Stimulated activated CD4-positive, alpha-beta T cell treated with anti-CD3 and anti-CD28 coated beads, Interleukin-4, amount 100 ng/mL, for 24 hours (primary cell): ENCODE measurements around the gene SIGLEC9.
"Not testable (repeated sequence)": the region's sequence is repeated elsewhere in the genome, so short reads cannot be mapped to it uniquely, and the experiment has no call there.

Experiments used
- DNase-seq: peaks from one replicate; pipeline ENCODE4 v3.0.0-alpha.2; 2020

Gene SIGLEC9

DNA sequence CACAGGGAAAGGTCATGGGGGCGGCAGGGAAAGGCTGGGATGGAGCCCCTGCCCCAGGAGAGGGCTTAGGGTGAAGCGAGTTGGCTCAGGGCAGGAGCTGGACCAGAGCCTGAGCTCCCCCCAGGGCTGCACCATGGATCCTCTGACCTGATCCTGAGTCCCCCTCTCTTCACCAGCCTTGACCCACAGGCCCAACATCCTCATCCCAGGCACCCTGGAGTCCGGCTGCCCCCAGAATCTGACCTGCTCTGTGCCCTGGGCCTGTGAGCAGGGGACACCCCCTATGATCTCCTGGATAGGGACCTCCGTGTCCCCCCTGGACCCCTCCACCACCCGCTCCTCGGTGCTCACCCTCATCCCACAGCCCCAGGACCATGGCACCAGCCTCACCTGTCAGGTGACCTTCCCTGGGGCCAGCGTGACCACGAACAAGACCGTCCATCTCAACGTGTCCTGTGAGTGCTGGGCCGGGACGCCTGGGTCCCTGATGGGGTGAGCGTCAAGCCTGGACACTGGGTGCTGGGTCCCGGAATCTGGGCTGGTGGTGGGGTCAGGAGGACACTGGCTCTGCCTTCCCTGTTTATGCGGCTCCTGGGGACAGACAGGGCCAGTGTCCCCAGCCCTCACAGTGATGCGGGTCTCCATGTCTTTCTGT is 842 bp downstream of the SIGLEC9 start:
- no peak for DNase-seq

DNA sequence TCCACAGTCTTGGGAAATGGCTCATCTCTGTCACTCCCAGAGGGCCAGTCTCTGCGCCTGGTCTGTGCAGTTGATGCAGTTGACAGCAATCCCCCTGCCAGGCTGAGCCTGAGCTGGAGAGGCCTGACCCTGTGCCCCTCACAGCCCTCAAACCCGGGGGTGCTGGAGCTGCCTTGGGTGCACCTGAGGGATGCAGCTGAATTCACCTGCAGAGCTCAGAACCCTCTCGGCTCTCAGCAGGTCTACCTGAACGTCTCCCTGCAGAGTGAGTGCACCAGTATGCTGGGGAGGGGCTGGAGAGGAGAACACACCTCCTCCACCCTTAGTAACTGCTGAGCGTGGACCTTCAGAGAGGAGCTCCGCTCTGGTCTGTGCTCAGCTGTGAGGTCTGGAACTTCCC is 2.3 kb downstream of the SIGLEC9 start:
- no peak for DNase-seq

DNA sequence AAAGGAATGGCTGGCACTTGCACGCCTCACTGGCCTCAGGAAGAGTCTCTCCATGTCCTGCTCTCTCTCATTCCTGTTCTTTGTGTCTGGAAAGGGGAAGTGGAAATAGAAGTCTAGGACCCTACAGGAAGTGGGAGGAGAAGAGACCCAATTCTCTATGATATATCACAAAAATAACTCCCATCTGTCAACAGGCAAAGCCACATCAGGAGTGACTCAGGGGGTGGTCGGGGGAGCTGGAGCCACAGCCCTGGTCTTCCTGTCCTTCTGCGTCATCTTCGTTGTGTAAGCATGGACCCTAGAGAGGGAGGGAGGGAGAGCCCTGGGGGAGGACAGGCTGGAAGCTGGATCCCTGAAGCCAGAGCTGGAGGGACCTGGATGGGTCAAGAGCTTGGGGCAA is 3.0 kb downstream of the SIGLEC9 start:
- no peak for DNase-seq

DNA sequence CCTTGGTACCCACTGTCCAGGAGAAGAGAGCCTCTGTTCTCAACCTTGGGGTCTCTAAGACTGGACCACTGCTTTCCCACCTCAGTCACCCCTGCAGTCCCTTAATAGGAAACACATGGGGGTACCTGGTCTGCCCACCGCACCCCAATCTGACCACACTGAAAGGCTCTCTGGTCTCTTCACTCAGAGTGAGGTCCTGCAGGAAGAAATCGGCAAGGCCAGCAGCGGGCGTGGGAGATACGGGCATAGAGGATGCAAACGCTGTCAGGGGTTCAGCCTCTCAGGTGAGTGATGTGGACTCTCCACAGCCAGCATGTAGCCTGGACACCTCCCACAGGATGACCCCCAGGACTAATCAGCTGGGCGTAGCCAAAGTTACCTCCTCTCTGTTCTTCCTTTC is 3.5 kb downstream of the SIGLEC9 start:
- no peak for DNase-seq

DNA sequence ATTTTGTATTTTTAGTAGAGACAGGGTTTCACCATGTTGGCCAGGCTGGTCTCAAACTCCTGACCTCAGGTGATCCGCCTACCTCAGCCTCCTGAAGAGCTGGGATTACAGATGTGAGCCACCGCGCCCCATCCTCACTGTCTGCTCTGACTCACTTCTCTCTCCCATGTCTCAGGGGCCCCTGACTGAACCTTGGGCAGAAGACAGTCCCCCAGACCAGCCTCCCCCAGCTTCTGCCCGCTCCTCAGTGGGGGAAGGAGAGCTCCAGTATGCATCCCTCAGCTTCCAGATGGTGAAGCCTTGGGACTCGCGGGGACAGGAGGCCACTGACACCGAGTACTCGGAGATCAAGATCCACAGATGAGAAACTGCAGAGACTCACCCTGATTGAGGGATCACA is 5.0 kb downstream of the SIGLEC9 start:
- DNase-seq, result no peak

DNA sequence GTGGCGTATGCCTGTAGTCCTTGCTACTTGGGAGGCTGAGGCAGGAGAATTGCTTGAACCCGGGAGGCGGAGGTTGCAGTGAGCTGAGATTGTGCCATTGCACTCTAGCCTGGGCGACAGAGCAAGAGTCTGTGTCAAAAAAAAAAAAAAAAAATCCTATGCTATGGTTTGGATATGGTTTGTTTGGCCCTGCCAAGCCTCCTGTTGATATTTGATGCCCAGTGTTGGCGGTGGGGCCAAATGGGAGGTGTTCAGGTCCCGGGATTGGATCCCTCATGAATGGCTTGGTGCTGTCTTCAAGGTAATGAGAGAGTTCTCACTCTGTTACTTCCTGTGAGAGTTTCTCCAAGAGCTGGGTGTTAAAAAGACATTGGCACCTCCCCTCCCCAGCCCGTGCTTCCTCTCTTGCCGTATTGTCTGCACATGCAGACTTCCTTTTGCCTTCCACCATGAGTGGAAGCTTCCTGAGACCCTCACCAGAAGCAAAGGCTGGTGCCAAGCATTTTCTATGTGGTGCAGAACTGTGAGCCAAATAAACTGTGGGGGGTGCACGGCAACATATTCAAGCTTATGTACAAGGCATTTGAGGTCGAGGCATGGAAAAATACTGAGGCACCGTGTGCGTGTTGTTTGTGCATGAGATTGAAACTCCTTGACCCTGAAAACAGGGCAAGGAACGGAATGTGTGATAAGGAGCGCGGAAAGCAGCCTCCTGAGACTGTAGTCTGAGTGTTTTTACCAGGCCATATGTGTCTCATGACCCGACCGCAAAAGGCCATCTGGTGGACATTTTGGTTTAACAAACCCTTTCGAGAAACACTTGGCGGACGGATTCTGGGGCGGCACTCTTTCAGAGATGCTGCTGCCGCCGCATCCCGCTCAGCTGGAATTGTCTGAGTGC is 7.3 kb downstream of the SIGLEC9 start:
- DNase-seq, result no peak

DNA sequence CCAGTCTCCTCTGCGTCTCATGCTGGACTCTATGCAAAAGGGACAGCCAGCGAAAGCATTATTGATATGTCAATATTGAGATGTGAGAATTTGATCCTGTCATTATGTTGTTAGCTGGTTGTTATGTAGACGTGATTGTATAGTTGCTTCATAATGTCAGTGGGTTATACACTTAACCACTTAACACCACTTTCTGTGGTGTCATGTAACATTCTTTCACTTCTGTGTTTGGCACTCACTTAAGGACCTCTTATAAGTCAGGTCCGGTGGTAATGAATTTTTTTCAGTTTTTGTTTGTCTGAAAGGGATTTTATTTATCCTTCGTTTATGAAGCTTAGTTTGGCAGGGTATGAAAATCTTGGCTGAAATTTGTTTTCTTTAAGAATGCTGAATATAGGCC is 10.3 kb downstream of the SIGLEC9 start:
- no peak for DNase-seq

DNA sequence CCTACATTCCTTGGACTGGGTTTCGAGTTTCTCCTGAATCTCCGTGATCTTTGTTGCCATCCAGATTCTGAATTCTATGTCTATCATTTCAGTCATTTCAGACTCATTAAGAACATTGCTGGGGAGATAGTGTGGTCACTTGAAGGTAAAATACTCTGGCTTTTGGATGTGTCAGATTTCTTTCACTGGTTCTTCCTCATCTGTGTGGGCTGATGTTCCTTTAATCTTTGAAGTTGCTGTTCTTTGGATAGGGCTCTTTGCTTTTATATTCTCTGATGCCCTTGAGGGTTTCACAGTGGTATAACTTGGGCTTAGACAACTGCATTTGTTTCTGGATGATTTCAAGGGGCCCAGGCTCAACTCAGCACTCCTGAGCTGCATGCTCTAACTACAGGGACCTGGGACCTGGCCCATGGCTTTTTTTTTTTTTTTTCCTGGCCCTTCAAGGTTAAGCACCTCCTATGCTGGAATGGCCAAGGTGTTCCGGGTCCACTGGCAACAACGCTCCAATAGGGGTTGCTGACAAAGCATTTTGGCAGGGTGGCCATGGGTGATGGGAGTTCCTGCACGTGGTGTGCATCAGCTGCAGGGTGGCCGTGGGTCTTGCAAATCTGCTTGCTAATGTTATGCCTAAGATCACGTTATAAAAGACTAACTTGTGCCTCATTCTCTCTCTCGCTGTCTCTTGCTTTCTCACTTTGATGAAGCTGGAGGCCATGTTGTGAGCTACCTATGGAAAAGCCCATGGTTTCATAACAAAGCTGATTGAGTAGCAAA is 11.5 kb downstream of the SIGLEC9 start:
- DNase-seq, result no peak

DNA sequence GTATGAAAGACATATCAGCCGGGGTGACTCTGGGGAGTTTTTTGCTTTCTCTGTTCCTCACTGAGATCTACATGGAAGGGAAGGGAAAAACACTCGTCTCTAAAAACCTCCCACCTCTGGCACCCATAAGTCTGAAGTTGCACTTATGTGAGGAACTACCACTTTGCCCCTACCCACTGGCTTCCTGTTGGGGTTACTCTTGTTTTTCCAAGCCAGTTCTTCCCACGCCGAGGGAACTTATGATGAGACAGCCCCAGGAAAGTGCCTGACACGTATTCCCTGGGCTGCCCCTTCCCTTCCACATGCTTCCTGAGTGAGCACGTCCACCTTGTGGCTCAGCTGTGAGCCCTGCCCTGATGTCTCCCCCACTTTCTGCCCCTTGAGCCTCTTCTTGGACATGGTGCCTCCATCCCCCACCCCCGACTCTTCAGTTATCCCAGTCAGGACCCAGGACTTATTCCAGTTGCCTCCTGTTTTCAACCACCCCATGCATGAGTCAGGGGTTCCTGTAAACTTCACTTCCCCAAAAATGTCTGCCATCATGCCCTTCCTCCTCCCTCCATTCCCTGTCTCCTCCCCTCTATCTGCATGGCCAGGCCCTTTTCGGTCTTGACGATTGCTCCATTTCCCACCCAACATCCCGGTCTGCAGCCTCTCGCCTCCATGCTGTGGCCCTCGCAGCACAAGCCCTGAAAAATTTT is 12.3 kb downstream of the SIGLEC9 start:
- no peak for DNase-seq

DNA sequence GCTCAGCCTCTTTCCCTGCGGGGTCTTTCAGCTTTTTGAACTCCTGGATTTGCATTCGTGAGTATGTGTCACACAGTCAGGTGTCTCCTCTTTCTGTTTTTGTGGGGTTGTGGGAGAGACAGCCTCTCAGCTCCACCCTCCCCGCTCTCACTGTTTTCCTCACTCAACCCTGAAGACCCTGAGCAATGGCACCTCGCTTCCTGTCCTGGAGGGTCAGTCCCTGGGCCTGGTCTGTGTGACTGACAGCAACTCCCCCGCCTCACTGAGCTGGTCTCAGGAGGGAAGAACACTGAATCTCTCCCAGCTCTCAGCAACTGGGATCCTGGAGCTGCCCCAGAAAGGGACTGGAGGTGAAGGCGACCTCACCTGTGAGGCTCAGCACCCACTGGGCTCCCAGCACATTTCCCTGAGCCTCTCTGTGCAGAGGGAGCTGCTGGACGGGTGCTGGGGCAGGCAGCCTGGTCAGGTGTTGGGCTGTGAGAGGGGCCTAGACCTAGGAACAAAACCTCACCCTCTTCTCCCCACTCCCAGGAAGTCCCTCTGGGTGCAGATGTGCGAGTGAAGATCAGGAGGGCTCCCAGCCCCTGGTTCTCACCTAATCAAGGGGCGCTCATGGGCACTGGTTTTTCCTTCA is 13.2 kb downstream of the SIGLEC9 start:
- no peak for DNase-seq

DNA sequence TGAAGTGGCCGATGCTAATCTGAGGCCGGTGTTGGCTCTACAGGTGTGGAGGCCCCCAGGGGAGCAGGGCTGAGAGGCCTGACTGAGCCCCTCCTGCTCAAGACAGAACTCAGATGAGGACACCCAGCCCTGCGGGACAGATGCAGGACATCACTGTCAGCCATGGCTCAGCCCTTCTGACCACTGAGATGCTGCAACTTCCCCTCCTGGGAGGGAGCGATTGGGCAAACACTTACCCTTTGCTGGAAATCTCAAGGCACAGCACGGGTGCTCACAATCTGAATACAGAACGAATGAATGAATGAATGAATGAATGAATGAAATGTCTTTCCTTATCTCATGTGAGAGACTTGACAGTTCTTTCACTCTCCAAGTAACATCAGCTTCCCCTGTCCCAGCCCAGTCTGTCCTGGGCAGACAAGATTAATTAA is 13.9 kb downstream of the SIGLEC9 start:
- DNase-seq, result no peak

DNA sequence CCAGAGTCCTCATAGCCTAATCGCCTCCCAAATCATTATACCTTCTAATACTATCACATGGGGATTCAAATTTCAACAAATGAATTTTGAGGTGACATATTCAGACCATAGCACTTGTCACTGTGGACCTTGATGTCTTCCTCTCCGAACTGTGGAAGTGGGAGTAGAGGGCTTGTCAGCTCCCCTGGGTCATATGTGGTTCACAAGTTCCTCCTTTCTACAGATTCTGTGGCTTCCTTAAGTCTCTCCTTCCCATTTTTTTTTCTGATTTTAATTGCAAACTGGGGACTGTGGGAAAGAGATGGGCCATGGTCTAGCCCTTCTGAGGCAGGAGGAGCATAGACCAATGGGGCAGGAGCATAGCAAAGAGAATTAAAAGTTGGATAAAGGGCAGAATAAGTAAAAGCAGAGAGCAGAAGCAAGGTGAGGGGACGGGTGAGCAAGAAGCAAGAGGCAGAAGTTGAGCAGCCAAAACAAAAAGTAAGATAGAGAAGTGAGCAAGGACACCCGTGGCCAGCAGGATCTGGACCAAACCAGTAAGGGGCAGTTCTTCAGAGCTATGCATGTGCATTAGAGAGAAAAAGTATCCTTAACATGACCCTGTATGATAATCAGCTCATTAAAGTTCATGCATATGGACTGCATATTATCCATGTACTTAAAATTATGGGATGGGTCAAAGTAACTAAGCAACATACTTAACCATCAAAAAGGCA is 14.8 kb downstream of the SIGLEC9 start:
- no peak for DNase-seq

DNA sequence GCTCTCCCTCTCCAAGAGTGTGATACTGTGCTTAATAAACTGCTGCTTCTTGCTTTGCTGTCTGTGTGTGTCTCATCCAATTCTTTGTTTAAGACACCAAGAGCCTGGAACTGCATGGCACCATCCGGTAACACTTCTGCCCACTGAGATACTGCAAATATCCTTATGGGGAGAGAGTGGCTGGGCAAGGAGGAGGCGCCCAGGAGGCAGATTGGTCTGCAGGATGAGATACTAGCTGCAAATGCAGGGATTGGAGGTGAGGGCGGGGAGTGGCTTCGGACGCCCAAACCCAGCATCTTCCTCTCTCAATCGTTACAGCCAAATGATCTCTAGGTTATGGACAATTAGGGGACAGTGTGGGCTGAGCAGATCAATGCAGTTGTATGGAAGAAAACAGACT is 15.7 kb downstream of the SIGLEC9 start:
- DNase-seq, result no peak

DNA sequence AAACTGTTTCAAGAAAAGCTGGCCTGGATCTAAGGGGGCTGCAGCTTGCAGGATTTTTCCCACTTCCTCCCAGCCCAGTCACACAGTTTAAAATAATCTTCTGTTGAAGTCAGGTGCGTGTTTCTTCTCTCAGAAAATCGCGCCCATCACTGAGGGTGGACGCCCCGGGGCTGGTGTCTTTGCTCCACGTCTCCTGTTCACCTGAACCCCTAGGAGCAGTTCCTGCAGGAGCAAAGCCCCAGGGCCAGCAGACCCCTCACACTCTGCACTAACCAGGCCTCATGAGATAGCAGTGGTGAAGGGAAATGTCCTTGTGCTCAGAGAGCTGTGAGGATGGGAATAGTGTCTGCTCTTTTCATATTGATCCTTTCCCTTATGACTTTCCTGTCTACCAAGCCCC is 16.5 kb downstream of the SIGLEC9 start:
- no peak for DNase-seq

DNA sequence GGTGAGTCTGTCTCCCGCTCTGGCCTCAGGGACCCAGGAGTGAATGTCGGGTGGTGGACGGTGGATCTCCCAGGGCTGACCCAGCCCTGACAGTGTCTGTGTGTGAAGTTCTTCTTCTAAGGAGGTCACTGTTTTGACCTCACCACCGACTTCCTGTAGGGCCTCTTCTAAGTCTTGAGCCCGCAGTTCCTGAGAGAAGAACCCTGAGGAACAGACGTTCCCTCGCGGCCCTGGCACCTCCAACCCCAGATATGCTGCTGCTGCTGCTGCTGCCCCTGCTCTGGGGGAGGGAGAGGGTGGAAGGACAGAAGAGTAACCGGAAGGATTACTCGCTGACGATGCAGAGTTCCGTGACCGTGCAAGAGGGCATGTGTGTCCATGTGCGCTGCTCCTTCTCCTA is 17.4 kb downstream of the SIGLEC9 start, which contains the start of gene SIGLEC7:
SIGLEC7 (plus strand) TSS at position 183 of the 400 bp plus-strand sequence; CDS start at position 252, 69 bp downstream.
- DNase-seq, result no peak

DNA sequence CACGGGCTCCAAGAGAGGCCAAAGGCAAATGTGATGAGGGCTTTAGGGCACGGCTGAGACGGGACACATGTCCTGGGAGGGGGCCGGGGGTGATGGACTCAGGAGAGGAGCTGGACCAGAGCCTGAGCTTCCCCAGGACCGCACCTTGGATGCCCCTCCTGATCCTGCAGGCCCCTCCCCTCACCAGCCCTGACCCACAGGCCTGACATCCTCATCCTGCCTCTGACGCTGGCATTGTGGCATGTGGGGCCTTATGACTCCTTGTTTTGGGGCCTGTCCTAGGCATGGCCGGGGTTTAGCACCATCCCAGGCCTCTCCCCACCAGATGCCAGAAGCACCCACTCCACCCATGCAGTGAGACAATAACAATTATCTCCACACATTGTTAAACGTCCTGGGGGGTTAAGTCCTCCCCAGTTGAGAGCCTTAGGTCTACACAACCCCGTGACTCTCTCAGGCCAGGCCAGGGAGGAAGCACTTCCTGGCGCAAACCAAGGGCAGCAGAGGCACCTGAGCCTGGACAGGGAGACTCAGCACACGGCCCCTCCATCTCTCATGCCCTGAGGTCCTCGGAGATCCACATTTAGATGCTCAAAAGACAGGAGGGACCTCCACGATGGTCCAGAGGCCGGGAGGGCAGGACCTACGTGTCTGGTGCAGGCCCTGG is 18.2 kb downstream of the SIGLEC9 start:
- not testable (repeated sequence) for DNase-seq

DNA sequence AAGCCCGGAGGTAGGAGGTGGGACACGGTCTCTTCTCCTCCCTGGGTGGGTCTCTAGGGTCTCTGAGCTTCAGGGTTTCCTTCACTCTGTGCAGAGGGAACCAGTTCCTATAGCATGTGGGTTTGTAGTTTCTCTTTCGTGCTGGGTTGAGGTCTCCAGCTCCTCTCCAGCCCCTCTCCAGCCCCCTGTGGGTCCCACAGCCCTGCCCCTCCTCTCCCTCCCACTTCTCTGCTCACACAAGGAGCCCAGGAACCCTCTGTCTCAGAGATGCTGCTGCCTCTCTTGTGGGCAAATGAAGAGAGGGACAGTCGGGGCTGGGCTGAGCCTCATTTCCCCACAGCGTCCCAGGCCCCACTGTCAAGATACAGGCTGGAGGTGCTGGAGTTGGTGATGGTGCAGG is 18.8 kb downstream of the SIGLEC9 start:
- DNase-seq, result no peak

DNA sequence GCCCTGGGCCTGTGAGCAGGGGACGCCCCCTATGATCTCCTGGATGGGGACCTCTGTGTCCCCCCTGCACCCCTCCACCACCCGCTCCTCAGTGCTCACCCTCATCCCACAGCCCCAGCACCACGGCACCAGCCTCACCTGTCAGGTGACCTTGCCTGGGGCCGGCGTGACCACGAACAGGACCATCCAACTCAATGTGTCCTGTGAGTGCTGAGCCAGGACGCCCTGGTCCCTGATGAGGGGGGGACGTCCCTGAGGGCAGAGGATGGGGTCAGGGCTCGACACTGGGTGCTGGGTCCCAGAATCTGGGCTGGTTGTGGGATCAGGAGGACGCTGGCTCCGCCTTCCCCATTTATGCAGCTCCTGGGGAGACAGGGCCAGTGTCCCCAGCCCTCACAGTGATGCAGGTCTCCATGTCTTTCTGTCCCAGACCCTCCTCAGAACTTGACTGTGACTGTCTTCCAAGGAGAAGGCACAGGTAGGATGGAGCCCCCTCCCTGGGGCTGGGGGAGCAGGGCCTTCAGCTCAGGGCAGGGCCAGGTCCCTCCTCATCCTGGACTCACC is 19.9 kb downstream of the SIGLEC9 start:
- no peak for DNase-seq

DNA sequence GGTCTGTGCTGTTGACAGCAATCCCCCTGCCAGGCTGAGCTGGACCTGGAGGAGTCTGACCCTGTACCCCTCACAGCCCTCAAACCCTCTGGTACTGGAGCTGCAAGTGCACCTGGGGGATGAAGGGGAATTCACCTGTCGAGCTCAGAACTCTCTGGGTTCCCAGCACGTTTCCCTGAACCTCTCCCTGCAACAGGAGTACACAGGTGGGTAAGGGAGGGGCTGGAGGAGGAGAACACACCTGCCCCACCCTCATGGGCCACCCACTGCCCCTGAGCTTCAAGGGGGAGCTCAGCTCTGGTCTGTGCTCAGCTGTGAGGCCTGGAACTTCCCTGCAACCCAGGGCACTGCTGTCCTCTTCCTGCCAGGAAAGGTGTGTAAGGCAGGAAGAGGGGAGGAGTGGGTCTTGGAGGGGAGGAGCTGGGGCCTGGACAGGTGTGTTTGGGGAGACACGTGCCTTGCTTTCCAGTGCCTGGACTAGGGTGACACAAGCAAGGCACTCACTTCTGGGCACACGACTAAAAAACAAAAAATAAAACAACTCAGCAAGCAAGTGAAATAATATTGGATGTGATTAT is 21.3 kb downstream of the SIGLEC9 start:
- no peak for DNase-seq

DNA sequence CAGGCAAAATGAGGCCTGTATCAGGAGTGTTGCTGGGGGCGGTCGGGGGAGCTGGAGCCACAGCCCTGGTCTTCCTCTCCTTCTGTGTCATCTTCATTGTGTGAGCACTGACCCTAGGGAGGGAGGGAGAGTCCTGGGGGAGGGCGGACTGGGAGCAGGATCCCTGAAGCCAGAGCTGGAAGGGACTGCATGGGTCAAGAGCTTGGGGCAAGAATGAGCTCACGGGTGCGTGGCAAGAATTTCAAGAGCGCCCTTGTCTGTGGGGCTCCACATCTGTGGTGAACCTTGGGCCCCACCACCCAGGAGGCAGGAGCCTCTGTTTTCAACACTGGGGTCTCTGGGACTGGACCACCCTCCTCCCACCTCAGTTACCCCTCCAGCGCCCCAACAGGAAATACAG is 22.0 kb downstream of the SIGLEC9 start:
- no peak for DNase-seq
